ENCODE data around the gene NAXD. TPM values are rescaled to one million over a fixed set of nuclear protein-coding genes. Genes with fewer than 3 reads are reported as not detected.
"Not testable (repeated sequence)": the region's sequence is repeated elsewhere in the genome, so short reads cannot be mapped to it uniquely, and the experiment has no call there.

NAXD gene
- total RNA-seq, 1 experiment from 2014 or later: 22.8 TPM

DNA sequence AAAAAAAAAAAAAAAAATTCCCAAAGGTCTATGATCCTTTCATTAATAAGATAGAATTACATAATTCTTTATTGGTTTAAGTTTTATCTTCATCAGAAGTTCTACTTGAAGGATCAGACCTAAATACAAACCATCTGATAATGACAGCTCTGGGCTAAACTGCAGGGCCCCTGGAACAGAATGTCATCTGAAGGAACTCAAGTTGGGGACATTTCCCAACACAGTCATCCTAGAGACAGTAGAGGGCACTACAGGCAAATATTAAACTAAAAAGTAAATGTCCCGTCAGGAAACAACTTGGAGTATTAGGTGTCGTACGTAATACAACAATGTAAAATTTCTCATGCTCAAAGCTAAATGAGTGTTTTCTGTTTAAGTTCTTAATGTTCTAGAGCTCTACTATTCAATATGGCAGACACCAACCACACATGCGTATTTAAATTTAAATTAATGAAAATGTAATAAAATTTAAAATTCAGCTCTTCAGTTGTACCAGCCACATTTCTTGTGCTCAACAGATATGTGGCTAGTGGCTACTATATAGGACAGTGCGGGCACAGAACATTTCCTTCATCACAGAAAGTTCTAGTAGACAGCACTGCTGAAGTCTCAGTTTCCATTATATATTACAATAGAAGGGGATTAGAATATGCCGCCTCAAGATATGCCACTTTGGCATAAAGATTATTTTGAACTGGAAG is 21.8 kb upstream of the NAXD start:
- DNase-seq (ENCODE audit: low read depth): peak; percentile 54

DNA sequence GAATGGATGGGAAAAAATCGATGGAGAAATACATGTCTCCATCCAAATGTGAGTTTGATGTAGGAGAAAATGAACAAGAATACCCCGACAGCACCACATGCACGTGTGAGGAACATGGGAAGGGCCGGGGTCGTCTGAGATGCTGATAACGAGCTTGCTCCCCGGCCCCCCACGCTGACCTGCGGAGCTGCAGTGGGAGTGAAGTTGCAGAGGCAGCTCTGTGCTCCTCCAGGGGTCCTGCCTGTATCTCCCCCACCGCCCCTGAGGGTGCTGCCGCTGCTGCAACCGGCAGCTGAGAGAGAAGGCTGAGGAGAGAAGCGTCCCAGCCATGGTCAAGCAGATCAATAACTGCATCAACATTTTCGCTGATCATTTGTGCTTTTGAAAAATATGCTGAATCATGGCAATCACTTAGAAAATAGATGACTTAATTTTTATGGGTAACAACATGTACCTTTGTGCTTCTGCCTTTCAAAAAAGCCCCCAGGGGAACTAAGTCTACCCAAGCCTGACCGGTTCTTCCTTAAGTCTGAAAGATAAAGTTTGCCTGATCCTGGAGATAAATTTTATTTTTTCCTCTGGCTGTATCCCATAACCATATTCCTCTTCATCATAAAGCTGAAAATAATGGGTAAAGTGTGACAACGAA is 18.2 kb upstream of the NAXD start:
- no peak for DNase-seq (ENCODE audit: low read depth)

DNA sequence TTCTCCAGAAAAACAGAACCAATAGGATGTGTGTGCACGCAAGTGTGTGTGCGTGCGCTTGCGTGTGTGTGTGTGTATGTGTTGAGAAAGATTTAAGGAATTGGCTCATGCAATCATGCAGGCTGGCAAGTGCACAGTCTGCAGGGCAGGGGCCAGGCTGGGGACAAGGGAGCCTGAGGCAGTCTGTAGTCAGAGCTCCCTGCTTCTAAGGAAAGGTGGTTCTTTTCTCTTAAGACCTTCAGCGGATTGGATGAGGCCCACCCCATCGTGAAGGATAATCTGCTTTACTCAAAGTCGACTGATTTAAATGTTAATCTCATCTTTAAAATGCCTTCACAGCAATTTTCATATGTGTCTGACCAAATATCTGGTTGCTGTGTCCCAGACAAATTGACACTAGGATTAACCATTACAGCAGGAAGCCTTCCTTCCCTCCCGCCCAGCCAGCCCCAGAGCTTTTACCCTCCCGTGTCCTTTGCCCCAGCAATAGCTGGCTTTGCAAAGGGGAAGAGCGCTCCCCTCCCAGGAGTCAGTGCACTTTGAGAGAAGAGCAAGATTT is 15.0 kb upstream of the NAXD start:
- DNase-seq (ENCODE audit: low read depth): no peak

DNA sequence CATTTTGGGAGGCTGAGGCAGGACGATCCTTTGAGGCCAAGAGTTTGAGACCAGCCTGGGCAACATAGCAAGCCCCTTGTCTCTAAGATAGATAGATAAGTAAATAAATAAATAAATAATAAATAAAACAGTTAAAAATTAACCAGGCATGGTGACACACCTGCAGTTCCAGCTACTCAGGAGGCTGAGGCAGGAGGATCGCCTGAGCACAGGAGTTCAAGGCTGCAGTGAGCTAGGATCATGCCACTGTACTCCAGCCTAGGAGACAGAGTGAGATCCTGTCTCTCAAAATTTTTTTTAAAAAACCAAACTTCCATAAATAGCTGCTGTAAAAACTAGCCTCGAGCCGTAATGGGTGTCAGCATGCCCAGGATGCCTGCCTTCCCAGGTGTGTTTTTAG is 14.4 kb upstream of the NAXD start:
- no peak for DNase-seq (ENCODE audit: low read depth)

DNA sequence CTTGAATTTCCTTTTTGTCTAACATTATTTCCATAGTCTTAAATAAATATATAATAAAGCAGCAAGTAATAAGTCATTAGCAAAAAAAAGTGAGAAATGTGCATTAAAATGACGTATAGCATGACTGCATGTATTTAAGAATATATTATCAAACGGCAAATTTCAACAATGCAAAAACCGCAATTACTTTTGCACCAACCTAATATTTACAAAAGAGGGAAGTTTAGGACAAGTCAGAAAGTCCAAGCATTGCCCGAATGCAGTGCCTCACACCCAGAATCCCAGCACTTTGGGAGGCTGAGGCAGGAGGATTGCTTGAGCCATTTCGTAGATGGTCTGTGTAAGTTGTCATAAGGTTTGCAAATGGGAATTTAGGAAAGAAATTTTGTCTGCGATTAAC is 10.2 kb upstream of the NAXD start:
- DNase-seq (ENCODE audit: low read depth): no peak

DNA sequence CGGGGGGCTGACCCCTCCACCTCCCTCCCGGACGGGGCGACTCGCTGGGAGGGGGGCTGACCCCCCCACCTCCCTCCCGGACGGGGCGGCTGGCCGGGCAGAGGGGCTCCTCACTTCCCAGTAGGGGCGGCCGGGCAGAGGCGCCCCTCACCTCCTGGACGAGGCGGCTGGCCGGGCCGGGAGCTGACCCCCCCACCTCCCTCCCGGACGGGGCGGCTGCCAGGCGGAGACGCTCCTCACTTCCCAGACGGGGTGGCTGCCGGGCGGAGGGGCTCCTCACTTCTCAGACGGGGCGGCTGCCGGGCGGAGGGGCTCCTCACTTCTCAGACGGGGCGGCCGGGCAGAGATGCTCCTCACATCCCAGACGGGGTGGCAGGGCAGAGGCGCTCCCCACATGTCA is 9.1 kb upstream of the NAXD start:
- DNase-seq (ENCODE audit: low read depth): not testable (repeated sequence)

DNA sequence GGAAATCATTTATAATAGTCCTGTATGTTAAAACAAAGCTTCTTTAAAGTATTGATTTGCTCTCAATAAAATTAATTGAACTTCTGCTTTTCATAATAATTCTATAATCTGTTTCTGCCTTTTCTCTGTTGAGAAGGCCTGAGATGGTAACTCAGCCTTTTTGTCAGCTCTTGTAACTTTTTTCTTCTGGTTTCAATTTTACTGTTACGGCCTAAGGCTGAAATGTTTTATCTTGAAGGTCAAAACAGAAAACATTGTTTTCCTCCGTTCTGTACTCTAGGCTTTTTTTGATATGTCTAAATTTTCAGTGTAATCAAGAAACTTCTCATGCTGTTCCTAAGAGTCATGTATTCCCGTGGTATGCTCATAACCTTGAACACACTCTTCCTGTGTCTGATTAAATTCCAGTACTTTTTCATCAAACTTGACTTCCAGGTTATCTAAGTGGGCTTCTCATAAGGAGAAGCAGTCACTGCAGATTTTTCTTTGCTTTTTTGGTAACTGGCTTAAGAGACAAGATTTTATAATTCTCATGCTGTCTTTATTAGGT is 7.6 kb upstream of the NAXD start:
- no peak for DNase-seq (ENCODE audit: low read depth)

DNA sequence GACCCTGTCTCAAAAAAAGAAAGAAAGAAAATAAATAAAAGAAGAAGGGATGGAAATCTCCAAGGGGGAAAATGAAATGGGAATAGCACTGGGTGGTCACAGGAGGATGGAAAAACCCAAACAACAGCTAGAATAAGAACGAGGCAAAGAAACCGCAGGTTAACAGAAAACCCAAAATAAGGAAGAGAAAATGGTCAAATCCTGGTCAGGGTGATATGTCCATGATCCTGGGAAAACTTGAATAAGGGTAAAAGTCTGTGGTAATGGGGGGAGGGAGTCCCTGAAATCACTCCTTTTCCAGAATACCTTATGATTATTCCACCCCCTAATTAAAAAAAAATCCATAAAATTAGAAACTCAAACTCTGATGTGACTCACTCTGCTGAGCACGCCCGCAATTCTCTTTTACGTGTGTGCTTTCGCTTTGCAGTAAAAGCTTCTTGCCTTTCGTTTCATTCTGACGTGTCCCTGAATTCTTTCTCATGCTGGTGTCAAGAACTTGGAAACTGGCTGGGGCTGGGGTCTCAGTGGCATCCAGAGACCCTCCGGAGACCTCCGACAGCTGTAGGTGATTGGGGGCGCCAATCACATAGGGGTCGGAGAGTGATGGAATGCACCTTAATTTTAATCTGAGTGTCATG is 4.3 kb upstream of the NAXD start:
- peak; percentile 56 for DNase-seq (ENCODE audit: low read depth)

DNA sequence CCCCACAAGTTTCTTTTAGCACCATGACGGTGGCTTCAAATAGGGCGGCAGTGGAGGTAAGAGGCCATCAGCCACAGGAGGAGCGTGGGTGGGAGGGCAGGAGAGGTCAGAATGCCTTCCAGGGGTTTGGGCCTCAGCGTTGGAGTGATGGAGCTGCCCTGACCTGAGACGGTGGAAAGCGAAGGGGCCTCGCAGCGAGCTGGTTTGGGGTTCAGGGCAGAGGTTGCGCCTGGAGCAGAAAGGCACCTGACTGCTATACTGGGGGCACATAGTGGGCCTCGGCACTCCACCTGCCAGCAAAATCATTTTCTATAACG is 382 bp upstream of the NAXD start:
- no peak for DNase-seq (ENCODE audit: low read depth)

DNA sequence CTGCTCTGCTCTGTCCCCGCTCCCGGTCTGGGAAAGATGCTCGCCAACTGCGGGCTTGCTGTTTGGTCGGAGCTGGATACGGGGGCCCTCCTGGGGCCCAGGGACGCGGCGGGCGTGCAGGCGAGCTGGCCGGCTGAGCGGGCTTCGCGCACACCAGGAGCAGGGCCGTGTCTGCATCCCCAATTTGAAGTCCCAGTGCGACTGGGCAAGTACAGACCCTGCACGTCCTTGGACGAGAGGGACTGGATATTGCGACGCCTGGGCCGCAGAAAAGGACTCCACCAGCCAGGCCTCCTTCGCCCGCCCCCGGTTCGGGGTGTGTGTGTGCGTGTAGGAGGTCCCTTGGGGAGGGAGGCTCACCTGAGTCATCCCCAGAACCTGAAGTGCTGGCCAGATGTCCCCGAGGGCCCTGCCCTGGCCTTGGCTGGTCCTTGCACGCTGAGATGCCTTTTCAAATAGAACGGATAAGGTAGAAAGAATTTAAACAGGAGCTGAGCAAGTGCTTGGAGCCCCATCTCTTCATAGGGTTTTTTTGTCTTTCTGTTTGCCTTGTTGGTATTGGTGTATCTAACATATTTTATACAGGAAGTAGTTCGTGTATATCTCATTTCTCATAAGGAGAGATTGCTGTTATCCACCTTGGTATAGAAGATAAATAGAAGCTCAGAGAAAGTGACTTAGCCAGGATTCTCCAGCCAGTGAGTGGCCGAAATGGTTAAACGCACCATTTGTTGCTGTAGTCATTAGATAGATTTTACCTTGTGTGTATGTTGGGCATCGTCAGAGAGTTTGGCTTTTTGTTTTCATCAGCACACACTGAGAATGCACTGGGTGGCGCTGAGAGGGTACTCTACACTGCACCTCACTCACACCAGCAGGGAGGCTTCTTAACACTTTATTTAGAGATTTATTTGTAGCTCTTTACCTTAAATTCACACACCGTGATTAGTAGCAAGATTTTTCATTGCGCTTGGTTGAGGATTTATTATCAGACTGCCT is 1.1 kb downstream of the NAXD start:
- peak; percentile 51 for DNase-seq (ENCODE audit: low read depth)

DNA sequence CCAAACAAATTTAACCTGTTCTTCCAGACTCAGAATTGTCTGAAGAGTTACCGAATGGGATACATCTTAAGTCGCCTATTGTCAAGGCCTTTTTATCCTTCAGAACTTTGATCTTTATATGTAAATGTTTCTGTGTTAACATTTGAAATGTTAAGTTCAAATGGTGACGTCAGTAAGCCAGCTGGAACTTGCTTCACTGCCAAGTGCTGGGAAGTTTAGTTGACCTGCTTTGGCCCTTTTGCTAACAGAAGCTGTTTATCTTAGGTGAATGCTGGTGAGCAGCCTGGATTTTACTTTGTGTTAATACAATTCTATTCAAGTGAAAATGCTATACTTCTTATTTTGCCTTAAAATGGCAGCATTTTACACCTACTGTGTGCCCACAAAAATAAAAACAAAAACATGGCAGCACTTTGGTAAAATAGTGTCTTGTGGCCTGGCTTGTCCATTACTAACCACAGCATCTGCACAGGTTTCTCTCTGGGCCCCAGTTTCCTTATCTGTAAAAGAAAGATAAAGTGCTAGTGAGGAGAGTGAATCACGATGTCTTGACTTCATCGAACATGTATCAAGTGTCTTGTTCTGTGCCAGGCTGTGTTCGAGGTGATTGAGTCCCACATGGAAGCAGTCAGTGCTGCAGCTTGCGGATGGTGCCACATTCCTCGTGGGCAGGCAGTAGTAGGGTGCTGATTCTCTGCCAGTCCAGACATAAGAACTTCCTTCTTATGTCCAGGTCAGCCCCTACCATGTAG is 2.2 kb downstream of the NAXD start:
- DNase-seq (ENCODE audit: low read depth): no peak

DNA sequence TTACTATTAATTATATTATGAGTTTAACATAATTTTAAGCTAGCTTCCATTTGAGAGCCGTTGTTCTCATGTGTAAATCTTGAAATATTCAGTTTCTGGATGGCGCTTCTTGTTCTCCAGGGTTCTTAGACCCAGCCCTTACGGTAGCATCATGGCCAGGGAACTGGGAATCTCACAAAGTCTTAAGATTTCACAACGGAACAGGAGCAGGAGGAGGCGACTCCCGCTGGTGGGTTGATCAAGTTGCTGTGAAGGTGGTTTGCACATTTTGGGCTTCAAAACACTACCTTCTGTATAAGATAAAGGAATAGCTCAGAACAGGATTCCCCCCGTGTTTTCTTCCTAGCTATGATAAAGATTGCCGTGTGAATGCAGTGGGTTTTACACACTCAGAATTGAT is 2.8 kb downstream of the NAXD start:
- DNase-seq (ENCODE audit: low read depth): no peak

DNA sequence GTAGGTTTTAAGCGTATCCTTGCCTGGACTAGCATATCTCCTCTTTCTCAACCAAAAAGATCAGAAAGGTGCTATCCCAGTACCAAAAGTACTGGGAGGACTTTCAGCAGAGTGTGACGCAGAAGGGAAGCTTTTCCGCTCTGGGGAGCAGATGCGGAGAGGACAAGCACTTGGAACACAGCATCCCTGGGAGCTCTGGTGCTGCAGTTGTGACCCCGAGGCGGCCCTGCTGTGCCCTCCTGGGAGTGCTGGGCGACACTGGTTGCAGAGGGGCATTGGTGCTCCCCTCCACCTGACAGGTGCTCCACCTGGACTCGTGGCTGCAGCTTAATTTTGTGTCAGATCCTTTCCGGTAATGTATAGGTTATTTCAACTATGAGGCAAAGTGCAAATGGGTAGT is 3.4 kb downstream of the NAXD start:
- DNase-seq (ENCODE audit: low read depth): no peak

DNA sequence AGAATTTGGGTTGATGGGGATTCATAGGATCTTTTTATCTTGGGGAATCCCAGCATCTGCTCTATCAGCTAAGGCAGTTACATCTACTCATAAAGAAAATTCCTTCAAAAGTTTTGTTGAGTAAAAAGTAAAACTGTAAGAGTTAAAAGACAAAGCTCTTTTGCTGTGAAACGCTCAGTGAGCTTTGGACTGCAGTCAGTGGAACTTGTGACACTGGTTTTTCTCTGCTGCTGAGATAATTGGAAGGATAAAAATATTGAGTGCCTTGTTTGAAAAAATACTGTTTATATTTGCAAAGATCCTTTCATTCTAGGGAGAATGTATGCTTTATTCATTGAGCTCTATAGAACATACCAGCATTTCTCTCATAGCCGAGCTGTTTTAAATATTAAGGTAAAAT is 5.3 kb downstream of the NAXD start:
- DNase-seq (ENCODE audit: low read depth): no peak

DNA sequence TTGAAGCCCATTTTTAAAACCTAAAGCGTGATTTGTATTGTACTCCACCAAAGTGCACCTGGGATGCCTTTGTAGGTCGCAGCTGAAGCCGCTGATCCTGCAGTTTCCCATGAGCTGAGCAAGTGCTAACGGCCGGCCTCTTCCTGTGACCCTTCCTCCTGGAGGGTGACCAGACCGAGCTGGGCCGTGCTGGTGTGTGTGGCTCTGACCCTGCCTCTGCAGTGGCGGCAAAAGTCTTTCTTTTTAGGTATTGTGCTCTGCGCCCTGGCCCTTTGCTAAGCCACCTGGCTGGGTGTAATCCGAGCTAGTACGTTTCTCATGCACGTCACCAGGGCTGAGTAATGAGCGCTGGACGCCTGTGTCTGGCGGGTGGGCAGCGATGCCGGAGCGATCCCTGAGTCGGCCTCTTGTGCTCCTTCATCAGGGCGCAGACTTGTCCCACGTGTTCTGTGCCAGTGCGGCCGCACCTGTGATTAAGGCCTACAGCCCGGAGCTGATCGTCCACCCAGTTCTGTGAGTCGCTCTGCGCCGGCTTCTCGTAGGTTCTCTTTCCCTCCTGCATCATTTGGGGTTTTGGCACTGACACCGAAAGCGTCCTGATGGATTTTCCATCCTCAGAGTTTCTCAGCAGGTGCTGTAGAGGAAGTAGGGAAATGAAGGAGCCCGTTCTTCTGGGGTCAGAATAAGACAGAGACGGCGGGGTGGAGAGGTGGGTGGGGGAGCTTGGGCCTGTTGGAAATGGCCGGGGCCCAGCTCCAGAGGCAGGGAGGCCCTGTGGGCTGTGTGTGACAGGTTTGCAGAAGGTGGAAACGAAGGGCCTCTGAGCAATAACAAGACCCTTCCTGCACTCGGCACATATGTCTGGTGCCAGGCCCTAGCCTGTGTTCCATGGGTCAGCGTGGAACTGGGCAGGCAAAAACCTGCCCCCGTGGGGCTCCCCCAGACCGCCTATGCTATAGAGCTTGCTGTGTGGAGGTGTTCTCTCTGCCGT is 9.7 kb downstream of the NAXD start:
- DNase-seq (ENCODE audit: low read depth): no peak

DNA sequence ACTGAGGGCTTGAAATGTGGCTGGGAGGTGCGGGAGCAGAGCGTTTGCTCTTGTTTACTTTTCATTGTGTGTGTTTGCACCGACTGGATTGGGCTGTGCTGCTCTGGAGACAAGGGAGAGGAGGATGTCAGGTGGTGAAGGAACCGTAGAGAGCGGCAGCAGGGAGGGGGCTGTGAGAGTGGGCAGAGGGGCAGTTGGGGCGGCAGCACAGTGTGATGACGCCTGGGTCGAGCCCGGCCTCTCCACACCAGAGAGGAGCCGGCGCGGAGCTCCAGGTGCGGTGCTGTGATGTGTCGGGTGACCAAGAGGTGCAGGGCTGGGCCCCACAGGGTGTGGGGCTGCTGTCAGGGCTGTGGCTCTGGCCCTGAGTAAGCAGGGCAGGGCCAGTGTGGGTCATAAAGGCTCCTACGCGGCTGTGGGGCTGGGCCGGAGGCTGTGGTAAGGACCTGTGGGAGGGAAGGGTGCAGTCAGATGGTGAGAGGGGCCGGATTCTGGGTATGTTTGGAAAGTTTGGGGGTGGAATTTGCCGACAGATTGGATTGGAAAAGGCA is 10.5 kb downstream of the NAXD start:
- no peak for DNase-seq (ENCODE audit: low read depth)

DNA sequence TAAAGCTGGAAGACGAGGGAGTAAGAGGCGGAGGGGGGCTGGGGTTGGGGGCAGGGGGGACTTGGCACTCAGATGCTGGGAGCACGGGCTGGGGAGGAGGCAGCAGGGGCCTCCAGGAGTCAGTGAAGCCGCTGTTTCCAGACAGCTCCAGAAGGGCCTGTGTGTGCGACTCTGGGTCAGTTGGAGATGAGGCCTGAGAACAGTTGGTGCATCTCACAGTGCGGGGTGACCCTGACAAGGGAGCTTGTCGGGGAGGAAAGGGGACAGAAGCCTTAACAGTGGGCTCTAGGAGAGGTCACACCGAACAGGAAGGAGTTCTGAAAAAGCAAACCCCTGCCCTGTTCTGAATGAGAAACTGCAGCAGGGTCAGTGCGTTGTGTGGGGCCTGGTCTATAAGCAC is 11.2 kb downstream of the NAXD start:
- DNase-seq (ENCODE audit: low read depth): no peak

DNA sequence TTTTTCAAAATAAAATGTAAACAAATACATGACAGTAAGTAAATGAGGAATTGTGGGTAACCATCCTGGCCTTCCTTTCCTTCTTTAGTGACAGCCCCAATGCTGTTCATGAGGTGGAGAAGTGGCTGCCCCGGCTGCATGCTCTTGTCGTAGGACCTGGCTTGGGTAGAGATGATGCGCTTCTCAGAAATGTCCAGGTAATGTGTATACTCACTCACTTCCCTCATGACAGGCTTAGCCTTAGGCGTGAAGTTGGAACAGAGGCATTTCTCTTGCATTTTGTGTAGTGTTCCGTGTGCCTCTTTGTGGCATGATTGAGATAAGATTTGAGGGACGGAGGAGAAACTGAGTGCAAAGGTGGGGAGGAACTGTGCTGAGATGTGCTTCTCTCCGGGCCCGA is 12.0 kb downstream of the NAXD start:
- DNase-seq (ENCODE audit: low read depth): no peak
